ENCODE measurements around the gene LY6G6F. TPM values are rescaled to one million over a fixed set of nuclear protein-coding genes. Genes with fewer than 3 reads are reported as not detected.

The LY6G6F gene
- total and polyA plus RNA-seq, 2 of the 13 experiments (the other 11 are each of a cell fraction or from before 2014, with no cell fraction given): not detected

GRCh38 chr6:31660381-31661261, 46.0 kb upstream of the LY6G6F start, which contains the start of gene C6orf47 (continued):
- TF ChIP-seq NAIF1 (CRISPR knock-in tag; IDR thresholded peaks at IDR 0.05; ENCODE audit: borderline replicate concordance) (peak; percentile 35; the same call in 1 of the 2 replicates), HNRNPLL (IDR thresholded peaks at IDR 0.05; ENCODE audit: low read depth, low read length, poor library complexity, severe bottlenecking) (peak; percentile 88), MIXL1 (CRISPR knock-in tag; IDR thresholded peaks at IDR 0.05) (0 out of 2 replicates have a peak, but pooled peaks have one; percentile 42), SRF (IDR thresholded peaks at IDR 0.05; ENCODE audit: low read depth, low read length) (no peak), ZNF619 (CRISPR knock-in tag; IDR thresholded peaks at IDR 0.05) (0 out of 2 replicates have a peak, but pooled peaks have one; percentile 64), FOXJ3 (CRISPR knock-in tag; IDR thresholded peaks at IDR 0.05; ENCODE audit: borderline replicate concordance) (peak; percentile 24; the same call in 1 of the 2 replicates), KMT2A (CRISPR knock-in tag; IDR thresholded peaks at IDR 0.05) (peak; percentile 85; the same call in 1 of the 2 replicates), HOXA7 (CRISPR knock-in tag; IDR thresholded peaks at IDR 0.05) (no peak), KAT8 (CRISPR knock-in tag; IDR thresholded peaks at IDR 0.05) (peak; percentile 87), ZNF564 (CRISPR knock-in tag; IDR thresholded peaks at IDR 0.05) (peak; percentile 90), FOXP1 (IDR thresholded peaks at IDR 0.05) (no peak), FOXP1 (CRISPR knock-in tag; IDR thresholded peaks at IDR 0.05) (no peak), CERS6 (CRISPR knock-in tag; IDR thresholded peaks at IDR 0.05) (no peak), ZNF207 (IDR thresholded peaks at IDR 0.05; ENCODE audit: borderline replicate concordance) (no peak), BORCS8-MEF2B (CRISPR knock-in tag; IDR thresholded peaks at IDR 0.05) (peak; percentile 84), GMEB1 (CRISPR knock-in tag; IDR thresholded peaks at IDR 0.05; ENCODE audit: borderline replicate concordance) (peak; percentile 69; the same call in 1 of the 2 replicates), PRPF4 (IDR thresholded peaks at IDR 0.05; ENCODE audit: low read depth, low read length, poor library complexity, severe bottlenecking) (no peak), NCOA2 (CRISPR knock-in tag; IDR thresholded peaks at IDR 0.05) (no peak; the same call in 1 of the 2 replicates), ISL2 (CRISPR knock-in tag; IDR thresholded peaks at IDR 0.05) (peak; percentile 81)
- TF ChIP-seq, protein P1, sequence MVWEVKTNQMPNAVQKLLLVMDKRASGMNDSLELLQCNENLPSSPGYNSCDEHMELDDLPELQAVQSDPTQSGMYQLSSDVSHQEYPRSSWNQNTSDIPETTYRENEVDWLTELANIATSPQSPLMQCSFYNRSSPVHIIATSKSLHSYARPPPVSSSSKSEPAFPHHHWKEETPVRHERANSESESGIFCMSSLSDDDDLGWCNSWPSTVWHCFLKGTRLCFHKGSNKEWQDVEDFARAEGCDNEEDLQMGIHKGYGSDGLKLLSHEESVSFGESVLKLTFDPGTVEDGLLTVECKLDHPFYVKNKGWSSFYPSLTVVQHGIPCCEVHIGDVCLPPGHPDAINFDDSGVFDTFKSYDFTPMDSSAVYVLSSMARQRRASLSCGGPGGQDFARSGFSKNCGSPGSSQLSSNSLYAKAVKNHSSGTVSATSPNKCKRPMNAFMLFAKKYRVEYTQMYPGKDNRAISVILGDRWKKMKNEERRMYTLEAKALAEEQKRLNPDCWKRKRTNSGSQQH (CRISPR knock-in tag; IDR thresholded peaks at IDR 0.05; ENCODE audit: low read depth): no peak
- TF ChIP-seq, protein P2, sequence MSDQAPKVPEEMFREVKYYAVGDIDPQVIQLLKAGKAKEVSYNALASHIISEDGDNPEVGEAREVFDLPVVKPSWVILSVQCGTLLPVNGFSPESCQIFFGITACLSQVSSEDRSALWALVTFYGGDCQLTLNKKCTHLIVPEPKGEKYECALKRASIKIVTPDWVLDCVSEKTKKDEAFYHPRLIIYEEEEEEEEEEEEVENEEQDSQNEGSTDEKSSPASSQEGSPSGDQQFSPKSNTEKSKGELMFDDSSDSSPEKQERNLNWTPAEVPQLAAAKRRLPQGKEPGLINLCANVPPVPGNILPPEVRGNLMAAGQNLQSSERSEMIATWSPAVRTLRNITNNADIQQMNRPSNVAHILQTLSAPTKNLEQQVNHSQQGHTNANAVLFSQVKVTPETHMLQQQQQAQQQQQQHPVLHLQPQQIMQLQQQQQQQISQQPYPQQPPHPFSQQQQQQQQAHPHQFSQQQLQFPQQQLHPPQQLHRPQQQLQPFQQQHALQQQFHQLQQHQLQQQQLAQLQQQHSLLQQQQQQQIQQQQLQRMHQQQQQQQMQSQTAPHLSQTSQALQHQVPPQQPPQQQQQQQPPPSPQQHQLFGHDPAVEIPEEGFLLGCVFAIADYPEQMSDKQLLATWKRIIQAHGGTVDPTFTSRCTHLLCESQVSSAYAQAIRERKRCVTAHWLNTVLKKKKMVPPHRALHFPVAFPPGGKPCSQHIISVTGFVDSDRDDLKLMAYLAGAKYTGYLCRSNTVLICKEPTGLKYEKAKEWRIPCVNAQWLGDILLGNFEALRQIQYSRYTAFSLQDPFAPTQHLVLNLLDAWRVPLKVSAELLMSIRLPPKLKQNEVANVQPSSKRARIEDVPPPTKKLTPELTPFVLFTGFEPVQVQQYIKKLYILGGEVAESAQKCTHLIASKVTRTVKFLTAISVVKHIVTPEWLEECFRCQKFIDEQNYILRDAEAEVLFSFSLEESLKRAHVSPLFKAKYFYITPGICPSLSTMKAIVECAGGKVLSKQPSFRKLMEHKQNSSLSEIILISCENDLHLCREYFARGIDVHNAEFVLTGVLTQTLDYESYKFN (CRISPR knock-in tag; conservative IDR thresholded peaks at IDR 0.05): peak; percentile 57; the same call in 1 of the 2 replicates
